Cardiac fibroblast (primary cell): Measurements from ENCODE around the gene OR4X2.
"Not testable (repeated sequence)": the region's sequence is repeated elsewhere in the genome, so short reads cannot be mapped to it uniquely, and the experiment has no call there.

Experiments
- DNase-seq, 2 donors: peaks; one replicate each; pipeline versions ENCODE4 v3.0.0 to v3.0.0-alpha.2; 2010; ENCODE audit warnings: low read depth in 2 of 2
- H3K4me3 ChIP-seq, 2 donors: replicated peaks in 1 of 2; 1 replicate in 1 of 2; 2 replicates in 1 of 2; pipeline ENCODE4 v1.5.1; 2011; ENCODE audit warnings: low read depth in 2 of 2, low read length in 2 of 2, mild to moderate bottlenecking in 2 of 2, moderate library complexity in 1 of 2
- CTCF ChIP-seq: IDR thresholded peaks from one replicate; pipeline ENCODE4 v1.5.1; 2011; ENCODE audit warnings: low read depth, mild to moderate bottlenecking, low read length, inconsistent platforms

Gene OR4X2, protein sequence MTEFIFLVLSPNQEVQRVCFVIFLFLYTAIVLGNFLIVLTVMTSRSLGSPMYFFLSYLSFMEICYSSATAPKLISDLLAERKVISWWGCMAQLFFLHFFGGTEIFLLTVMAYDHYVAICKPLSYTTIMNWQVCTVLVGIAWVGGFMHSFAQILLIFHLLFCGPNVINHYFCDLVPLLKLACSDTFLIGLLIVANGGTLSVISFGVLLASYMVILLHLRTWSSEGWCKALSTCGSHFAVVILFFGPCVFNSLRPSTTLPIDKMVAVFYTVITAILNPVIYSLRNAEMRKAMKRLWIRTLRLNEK

GRCh38 chr11:48244804-48245203 is at the start of gene OR4X2:
TSS of gene OR4X2 (plus strand) at chr11:48245104. CDS start at chr11:48245104, 0 bp downstream.
- TF ChIP-seq CTCF: no peak
- no peak within 1 kb of the TSS for H3K4me3 ChIP-seq

GRCh38 chr11:48207881-48208280 is 37.0 kb upstream of the OR4X2 start:
- DNase-seq: no peak
- no peak overlapping the region for H3K4me3 ChIP-seq
- TF ChIP-seq CTCF: no peak

More at GRCh38 chr11:48244804-48245203, at the start of gene OR4X2:
- DNase-seq: no peak

- TF ChIP-seq CTCF: peak; percentile 32
- no peak overlapping the region for H3K4me3 ChIP-seq
- DNase-seq: peak in 1 of 2 donors; percentile 36
Observed at GRCh38 chr11:48210052-48210451, 34.9 kb upstream of the OR4X2 start.

DNA sequence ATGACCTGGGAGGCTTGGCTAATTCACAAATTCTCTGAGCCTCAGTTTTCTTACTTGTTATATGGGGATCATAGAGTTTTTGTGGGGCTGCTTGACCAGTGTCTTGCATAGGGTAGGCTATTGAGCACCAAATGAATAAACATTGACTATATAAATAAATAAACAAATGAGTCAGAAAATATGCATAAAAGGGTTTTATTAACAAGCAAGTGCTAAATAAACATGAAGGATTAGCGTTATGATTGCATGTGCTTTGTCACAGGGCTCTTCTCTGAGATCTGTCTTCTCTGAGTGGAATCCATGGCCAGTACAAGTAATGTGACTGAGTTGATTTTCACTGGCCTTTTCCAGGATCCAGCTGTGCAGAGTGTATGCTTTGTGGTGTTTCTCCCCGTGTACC is 28.4 kb upstream of the OR4X2 start, which contains the start of gene OR4B1:
Gene OR4B1 (plus strand): TSS at position 301 of the 400 bp plus-strand sequence. CDS start 0 bp downstream, at position 301.
- H3K4me3 ChIP-seq: no peak within 1 kb of the TSS
- no peak for TF ChIP-seq CTCF
- DNase-seq: no peak

DNA sequence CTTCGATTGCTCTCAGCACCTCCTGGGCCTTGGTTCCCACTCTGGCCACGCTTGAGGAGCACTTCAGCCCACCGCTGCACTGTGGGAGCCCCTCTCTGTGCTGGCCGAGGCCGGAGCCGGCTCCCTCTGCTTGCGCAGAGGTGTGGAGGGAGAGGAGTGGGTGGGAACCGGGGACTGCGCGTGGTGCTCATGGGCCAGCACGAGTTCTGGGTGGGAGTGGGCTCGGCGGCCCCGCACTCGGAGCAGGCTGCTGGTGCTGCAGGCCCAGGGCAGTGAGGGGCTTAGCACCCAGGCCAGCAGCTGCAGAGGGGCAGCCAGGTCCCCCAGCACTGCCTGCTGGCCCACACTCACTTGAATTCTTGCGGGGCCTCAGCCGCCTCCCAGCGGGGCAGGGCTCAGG is 16.1 kb upstream of the OR4X2 start:
- H3K4me3 ChIP-seq: no peak overlapping the region
- TF ChIP-seq CTCF: no peak
- DNase-seq: no peak

DNA sequence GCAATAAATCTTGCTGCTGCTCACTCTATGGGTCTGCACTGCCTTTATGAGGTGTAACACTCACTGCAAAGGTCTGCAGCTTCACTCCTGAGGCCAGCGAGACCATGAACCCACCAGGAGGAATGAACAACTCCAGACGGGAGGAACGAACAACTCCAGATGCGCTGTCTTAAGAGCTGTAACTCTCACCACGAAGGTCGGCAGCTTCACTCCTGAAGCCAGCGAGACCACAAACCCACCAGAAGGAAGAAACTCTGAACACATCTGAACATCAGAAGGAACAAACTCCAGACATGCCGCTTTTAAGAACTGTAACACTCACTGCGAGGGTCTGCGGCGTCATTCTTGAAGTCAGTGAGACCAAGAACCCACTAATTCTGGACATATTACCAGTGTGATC is 14.8 kb upstream of the OR4X2 start:
- H3K4me3 ChIP-seq, DNase-seq: not testable (repeated sequence)

DNA sequence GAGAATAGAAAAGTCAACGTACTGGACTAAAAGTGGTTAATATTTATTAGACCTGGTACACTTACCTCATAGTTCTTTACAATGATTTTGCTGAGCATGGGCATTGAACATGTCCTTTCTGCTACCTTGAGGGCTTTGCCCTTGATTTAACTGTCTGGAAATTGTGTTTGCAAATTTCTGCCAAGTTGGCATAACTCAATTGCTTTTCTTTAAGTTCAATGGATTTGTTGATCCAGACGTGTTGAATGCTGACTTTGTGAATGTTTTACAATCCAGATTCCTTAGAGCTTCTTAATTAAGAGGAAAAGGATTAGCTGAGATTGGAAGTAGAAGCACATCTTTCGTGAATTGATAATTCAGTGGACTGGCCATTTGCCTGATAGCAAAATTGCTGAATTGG is 7.2 kb upstream of the OR4X2 start:
- TF ChIP-seq CTCF: no peak
- no peak overlapping the region for H3K4me3 ChIP-seq
- no peak for DNase-seq
